Tibial artery (tissue), 4 donors: ENCODE measurements around the gene MICA.
A peak's percentile ranks its signal among the peaks of the same experiment; 100 is the strongest.
"Not testable (repeated sequence)": the region's sequence is repeated elsewhere in the genome, so short reads cannot be mapped to it uniquely, and the experiment has no call there.

Experiments
- DNase-seq, 2 donors: peaks; one replicate each; pipeline ENCODE4 v3.0.0-alpha.2; 2019
- H3K27ac ChIP-seq, 2 donors: fragments of 200-600 bp; sonication (generic) in 1 of 2; 1 replicate in 1 of 2; 2 replicates in 1 of 2; pipeline ENCODE4 v1.5.1; 2018 to 2019; ENCODE audit warnings: mild to moderate bottlenecking in 1 of 2
- H3K27me3 ChIP-seq, 2 donors: fragments of 200-600 bp; sonication (generic) in 1 of 2; one replicate each; pipeline versions ENCODE4 v1.5.1 to v1.6.0; 2016 to 2019
- H3K36me3 ChIP-seq, 3 donors: fragments of 200-600 bp; sonication (generic) in 2 of 3; one replicate each; pipeline ENCODE4 v1.5.1; 2016 to 2019; ENCODE audit warnings: mild to moderate bottlenecking in 2 of 3
- H3K4me1 ChIP-seq, 4 donors: fragments of 200-600 bp; sonication (generic) in 2 of 4; 1 replicate in 3 of 4; 2 replicates in 1 of 4; pipeline ENCODE4 v1.5.1; 2016 to 2019
- H3K4me3 ChIP-seq, 2 donors: fragments of 200-600 bp; sonication (generic) in 1 of 2; 1 replicate in 1 of 2; 2 replicates in 1 of 2; pipeline ENCODE4 v1.5.1; 2018 to 2019; ENCODE audit warnings: mild to moderate bottlenecking in 2 of 2
- H3K9me3 ChIP-seq, 3 donors: fragments of 200-600 bp; sonication (generic) in 1 of 3; one replicate each; pipeline ENCODE4 v1.5.1; 2016 to 2019
- CTCF ChIP-seq, 2 experiments: fragments of 200-600 bp in 1 of 2; fragments of 450-650 bp in 1 of 2; IDR thresholded peaks; one replicate each; pipeline ENCODE4 v1.5.1; 2017 to 2019; ENCODE audit warnings: antibody characterized with exemption in 2 of 2, mild to moderate bottlenecking in 1 of 2, moderate library complexity in 1 of 2
- intact Hi-C: fragments of 100-400 bp; cut with DNase I; formaldehyde crosslinking; loops from one replicate; pipeline ENCODE4 v1.15.0; 2023; ENCODE audit warnings: low total_unique reads

Gene MICA

GRCh38 chr6:31363811-31364210 is 39.6 kb upstream of the MICA start:
- Histone ChIP-seq H3K27ac (no peak overlapping the region), H3K36me3 (no peaks in the 10 kb centered on the region), H3K9me3 (no peaks in the 10 kb centered on the region), H3K4me3 (no peak overlapping the region), H3K27me3 (peaks cover 0 to 25% of the 10 kb centered on the region in 2 donors), H3K4me1 (peaks cover 0 to 5% (median 2%) of the 10 kb centered on the region in 4 donors)
- no peak for TF ChIP-seq CTCF (IDR thresholded peaks at IDR 0.05)
- DNase-seq = no peak
- intact Hi-C loops = no loop called here

- intact Hi-C loops = loop anchor here (5.0 kb wide), 1 partner anchor 169 kb away; no protein-coding TSS in a partner anchor
- no peak for TF ChIP-seq CTCF (IDR thresholded peaks at IDR 0.05)
- Histone ChIP-seq H3K27ac (no peak overlapping the region), H3K4me1 (peaks cover 0 to 5% (median 2%) of the 10 kb centered on the region in 4 donors), H3K27me3 (peaks cover 0 to 40% of the 10 kb centered on the region in 2 donors), H3K36me3 (no peaks in the 10 kb centered on the region), H3K9me3 (no peaks in the 10 kb centered on the region), H3K4me3 (no peak overlapping the region)
- no peak for DNase-seq
Observed at GRCh38 chr6:31365864-31366263, 37.5 kb upstream of the MICA start.

- Histone ChIP-seq H3K27me3 (peaks cover 0 to 40% of the 10 kb centered on the region in 2 donors), H3K27ac (no peak overlapping the region), H3K36me3 (no peaks in the 10 kb centered on the region), H3K4me3 (peak overlapping the region in 1 of 2 donors; percentile 39), H3K9me3 (peaks cover 0 to 2% (median 0%) of the 10 kb centered on the region in 3 donors), H3K4me1 (peaks cover 0 to 5% (median 2%) of the 10 kb centered on the region in 4 donors)
- peak; percentile 92 to 94 for TF ChIP-seq CTCF (IDR thresholded peaks at IDR 0.05)
- peak; percentile 70 to 88 for DNase-seq
- intact Hi-C loops = loop anchor here (5.0 kb wide), 1 partner anchor 170 kb away; no protein-coding TSS in a partner anchor
Observed at GRCh38 chr6:31366693-31367470, 36.5 kb upstream of the MICA start.

GRCh38 chr6:31368461-31368860 is 34.9 kb upstream of the MICA start:
- Histone ChIP-seq H3K27me3 (peaks cover 0 to 37% of the 10 kb centered on the region in 2 donors), H3K27ac (no peak overlapping the region), H3K36me3 (no peaks in the 10 kb centered on the region), H3K4me1 (peaks cover 0 to 5% (median 2%) of the 10 kb centered on the region in 4 donors), H3K9me3 (peaks cover 0 to 7% (median 0%) of the 10 kb centered on the region in 3 donors), H3K4me3 (no peak overlapping the region)
- intact Hi-C loops = loop anchor here (5.0 kb wide), 1 partner anchor 171 kb away; no protein-coding TSS in a partner anchor
- TF ChIP-seq CTCF (IDR thresholded peaks at IDR 0.05) = no peak
- DNase-seq = no peak

- intact Hi-C loops = not testable (repeated sequence)
Observed at GRCh38 chr6:31374118-31374517, 29.3 kb upstream of the MICA start.

More at GRCh38 chr6:31374118-31374517, 29.3 kb upstream of the MICA start:
- not testable (repeated sequence) for H3K36me3 ChIP-seq, H3K4me1 ChIP-seq, H3K9me3 ChIP-seq, H3K27ac ChIP-seq, H3K4me3 ChIP-seq, DNase-seq
- TF ChIP-seq CTCF (IDR thresholded peaks at IDR 0.05) = peak; percentile 14 to 24
- H3K27me3 ChIP-seq = peaks cover 0 to 41% of the 10 kb centered on the region in 2 donors
